Panc1 (cell line): ENCODE results near the gene PDZRN4. TPM values are rescaled to one million over a fixed set of nuclear protein-coding genes. Genes with fewer than 3 reads are reported as not detected.

Experiments
- ATAC-seq: fragments of 200-7000 bp; cut with Tn5 transposase; 2 replicates; pipeline ENCODE4 v1.9.1; 2020; ENCODE audit warnings: mild to moderate bottlenecking, moderate library complexity
- BruUV-seq: library from RNA; stranded (reverse); fragments of 400-500 nt; replicated peaks from 2 replicates; lab custom pipeline; 2021; lab: Mats Ljungman, UMichigan
- CTCF ChIA-PET: fragments of 300-600 bp; sonication (Branson Sonifier 250); formaldehyde crosslinking; loops from one replicate; lab custom pipeline; 2022; ENCODE audit warnings: antibody characterized with exemption; lab: Charles Lee
- POLR2A ChIA-PET: fragments of 300-600 bp; sonication (Branson Sonifier 250); formaldehyde crosslinking; loops from one replicate; lab custom pipeline; 2022; ENCODE audit warnings: antibody characterized with exemption; lab: Charles Lee
- DNase-seq: peaks from one replicate; pipeline ENCODE4 v3.0.0-alpha.2; 2010; ENCODE audit warnings: low read depth, low spot score
- H3K27ac ChIP-seq: 2 replicates; pipeline ENCODE4 v1.5.1; 2011; ENCODE audit warnings: mild to moderate bottlenecking, low read length, inconsistent platforms
- H3K27me3 ChIP-seq: fragments of 200-500 bp; sonication (Bioruptor generic); 2 replicates; pipeline ENCODE4 v1.6.0; 2014; ENCODE audit warnings: low read length, inconsistent platforms; ENCODE audit not compliant: control insufficient read depth, insufficient read depth
- H3K36me3 ChIP-seq: fragments of 200-500 bp; sonication (Bioruptor generic); 2 replicates; pipeline ENCODE4 v1.5.1; 2014; ENCODE audit warnings: inconsistent platforms, mild to moderate bottlenecking, low read length, moderate library complexity; ENCODE audit not compliant: control insufficient read depth, insufficient read depth
- H3K4me1 ChIP-seq: 2 replicates; pipeline ENCODE4 v1.5.1; 2011; ENCODE audit warnings: inconsistent platforms, mild to moderate bottlenecking, low read length, moderate library complexity; ENCODE audit not compliant: control insufficient read depth, insufficient read depth
- H3K4me3 ChIP-seq, 2 experiments: 2 replicates each; pipeline ENCODE4 v1.5.1; 2011 to 2012; ENCODE audit warnings: low read depth in 2 of 2, low read length in 2 of 2, mild to moderate bottlenecking in 2 of 2, inconsistent platforms in 1 of 2, moderate library complexity in 1 of 2
- H3K9me3 ChIP-seq: fragments of 200-500 bp; sonication (Bioruptor generic); 2 replicates; pipeline ENCODE4 v1.5.1; 2014; ENCODE audit warnings: low read depth, mild to moderate bottlenecking, inconsistent platforms, low read length, moderate library complexity; ENCODE audit not compliant: control insufficient read depth, insufficient read depth
- CTCF ChIP-seq: fragments of 450-650 bp; IDR thresholded peaks from 2 replicates; pipeline ENCODE4 v1.5.1; 2017; ENCODE audit warnings: mild to moderate bottlenecking
- POLR2AphosphoS5 ChIP-seq: IDR thresholded peaks from 2 replicates; pipeline ENCODE4 v1.6.1; 2012; ENCODE audit warnings: mild to moderate bottlenecking, low read depth, low read length, moderate library complexity
- REST ChIP-seq, 2 experiments: IDR thresholded peaks; 2 replicates each; pipeline ENCODE4 v1.6.1; 2011 to 2012; ENCODE audit warnings: low read depth in 2 of 2, control low read depth in 1 of 2, low read length in 1 of 2, mild to moderate bottlenecking in 1 of 2, moderate library complexity in 1 of 2; ENCODE audit not compliant: insufficient read depth in 1 of 2
- SIN3A ChIP-seq: IDR thresholded peaks from 2 replicates; pipeline ENCODE4 v1.6.1; 2012; ENCODE audit warnings: low read depth, mild to moderate bottlenecking, low read length, moderate library complexity, borderline replicate concordance; ENCODE audit not compliant: insufficient read depth
- TCF7L2 ChIP-seq: IDR thresholded peaks from 2 replicates; pipeline ENCODE4 v1.6.1; 2011; ENCODE audit warnings: mild to moderate bottlenecking, low read depth, low read length, inconsistent platforms
- in situ Hi-C: cut with HindIII; loops from 2 replicates; pipeline ENCODE4 v1.10.0; 2016; ENCODE audit warnings: low sequenced_read_pairs, low pct_unique_long_range_greater_than_20kb
- intact Hi-C: fragments of 100-400 bp; cut with micrococcal nuclease; formaldehyde crosslinking; loops from one replicate; pipeline ENCODE4 v1.10.0; 2022; ENCODE audit not compliant: unreplicated experiment
- total RNA-seq: library from RNA; stranded (reverse); gene quantifications from one replicate; pipeline ENCODE4 v1.2.1, GENCODE V29; 2021; ENCODE audit not compliant: unreplicated experiment

The PDZRN4 gene
- total RNA-seq, 1 experiment from 2014 or later = not detected

DNA sequence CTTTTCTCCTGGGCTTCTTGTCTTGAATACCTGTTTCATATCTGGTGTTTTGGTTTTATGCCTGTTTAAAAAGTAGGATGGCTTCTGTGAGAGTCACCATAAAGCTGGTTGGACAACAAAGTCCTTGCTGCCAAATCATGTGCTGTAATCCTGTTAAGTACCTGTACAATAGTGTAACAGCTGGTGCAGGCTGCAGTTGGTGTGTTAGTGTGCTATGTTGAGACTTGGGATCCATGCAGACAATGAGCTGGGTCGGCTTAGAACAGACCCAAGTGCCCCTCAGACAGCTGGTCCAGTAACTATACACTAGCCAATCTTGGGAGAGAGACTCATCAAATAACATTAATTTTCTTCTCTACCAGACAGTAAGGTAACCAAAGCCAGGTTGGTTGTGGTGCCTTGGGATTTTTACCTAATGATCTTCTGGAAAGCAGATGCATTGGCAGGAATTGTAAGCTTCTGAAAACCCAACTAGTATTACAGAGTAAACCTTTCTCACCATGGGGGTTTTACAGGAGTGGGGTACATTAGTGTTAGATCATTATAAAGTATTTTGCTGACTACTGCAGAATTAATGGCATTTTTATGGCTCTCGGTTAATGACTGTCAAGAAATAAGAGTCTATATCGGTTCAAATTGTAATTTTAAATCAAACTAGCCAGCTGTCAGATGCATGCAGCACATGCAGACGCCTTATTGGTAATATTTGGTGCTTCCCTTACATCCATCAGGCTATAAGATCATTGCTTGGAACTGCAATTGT, 231.2 kb downstream of the PDZRN4 start:
- ATAC-seq = no peak
- TF ChIP-seq REST (IDR thresholded peaks at IDR 0.05; ENCODE audit: insufficient read depth in 1 of 2, low read depth in 2 of 2, low read length in 1 of 2) (no peak), SIN3A (no peak), CTCF (no peak), POLR2AphosphoS5 (no peak), TCF7L2 (no peak)

DNA sequence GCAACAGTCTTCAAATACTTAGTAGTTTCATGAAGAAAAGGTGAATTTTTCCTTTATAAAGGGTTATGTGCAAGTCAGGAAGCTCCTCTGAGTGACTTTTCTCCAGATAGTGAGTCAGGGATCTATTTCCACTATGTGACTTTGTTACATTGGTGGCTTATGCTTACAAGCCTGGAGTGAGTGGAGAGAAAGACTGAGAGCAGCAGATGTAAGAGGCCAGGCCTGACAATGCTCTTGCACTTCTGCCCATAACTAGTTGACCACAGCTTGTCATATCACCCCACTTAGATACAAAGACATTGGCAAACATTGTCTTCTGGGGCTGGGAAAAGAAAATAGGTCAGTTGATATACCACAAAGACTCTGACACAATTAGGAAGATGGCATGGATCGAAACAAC, 236.5 kb downstream of the PDZRN4 start:
- in situ Hi-C loops (no loop called here), intact Hi-C loops (no loop called here)
- CTCF ChIA-PET = no interaction called here
- ATAC-seq = no peak
- H3K36me3 ChIP-seq = no peaks in the 10 kb centered on the region
- BruUV-seq = no TSS peak
- H3K9me3 ChIP-seq = no peaks in the 10 kb centered on the region
- no peak overlapping the region for H3K27ac ChIP-seq
- POLR2A ChIA-PET = no interaction called here
- DNase-seq = no peak
- no peak for TF ChIP-seq TCF7L2
- TF ChIP-seq POLR2AphosphoS5 = no peak
- TF ChIP-seq REST (IDR thresholded peaks at IDR 0.05; ENCODE audit: insufficient read depth in 1 of 2, low read depth in 2 of 2, low read length in 1 of 2) = no peak
- no peak for TF ChIP-seq SIN3A
- TF ChIP-seq CTCF = no peak
- no peak overlapping the region for H3K4me3 ChIP-seq
- H3K27me3 ChIP-seq = no peaks in the 10 kb centered on the region
- no peaks in the 10 kb centered on the region for H3K4me1 ChIP-seq

More for the DNA sequence above, 231.2 kb downstream of the PDZRN4 start:
- no peak overlapping the region for H3K27ac ChIP-seq
- intact Hi-C loops = no loop called here
- CTCF ChIA-PET = no interaction called here
- no peaks in the 10 kb centered on the region for H3K36me3 ChIP-seq
- peaks cover 3% of the 10 kb centered on the region; the same call in 1 of the 2 replicates for H3K9me3 ChIP-seq
- H3K4me1 ChIP-seq = no peaks in the 10 kb centered on the region
- H3K4me3 ChIP-seq = no peak overlapping the region
- POLR2A ChIA-PET = no interaction called here
- in situ Hi-C loops = no loop called here
- no peak for DNase-seq
- no peaks in the 10 kb centered on the region for H3K27me3 ChIP-seq
- no TSS peak for BruUV-seq
